Stimulated activated CD8-positive, alpha-beta memory T cell treated with anti-CD3 and anti-CD28 coated beads, Interleukin-4, amount 100 ng/mL, for 48 hours (primary cell): ENCODE results near the gene IL1A.

Source experiments
- DNase-seq: peaks from one replicate; pipeline ENCODE4 v3.0.0-alpha.2; 2020

The IL1A gene

DNA sequence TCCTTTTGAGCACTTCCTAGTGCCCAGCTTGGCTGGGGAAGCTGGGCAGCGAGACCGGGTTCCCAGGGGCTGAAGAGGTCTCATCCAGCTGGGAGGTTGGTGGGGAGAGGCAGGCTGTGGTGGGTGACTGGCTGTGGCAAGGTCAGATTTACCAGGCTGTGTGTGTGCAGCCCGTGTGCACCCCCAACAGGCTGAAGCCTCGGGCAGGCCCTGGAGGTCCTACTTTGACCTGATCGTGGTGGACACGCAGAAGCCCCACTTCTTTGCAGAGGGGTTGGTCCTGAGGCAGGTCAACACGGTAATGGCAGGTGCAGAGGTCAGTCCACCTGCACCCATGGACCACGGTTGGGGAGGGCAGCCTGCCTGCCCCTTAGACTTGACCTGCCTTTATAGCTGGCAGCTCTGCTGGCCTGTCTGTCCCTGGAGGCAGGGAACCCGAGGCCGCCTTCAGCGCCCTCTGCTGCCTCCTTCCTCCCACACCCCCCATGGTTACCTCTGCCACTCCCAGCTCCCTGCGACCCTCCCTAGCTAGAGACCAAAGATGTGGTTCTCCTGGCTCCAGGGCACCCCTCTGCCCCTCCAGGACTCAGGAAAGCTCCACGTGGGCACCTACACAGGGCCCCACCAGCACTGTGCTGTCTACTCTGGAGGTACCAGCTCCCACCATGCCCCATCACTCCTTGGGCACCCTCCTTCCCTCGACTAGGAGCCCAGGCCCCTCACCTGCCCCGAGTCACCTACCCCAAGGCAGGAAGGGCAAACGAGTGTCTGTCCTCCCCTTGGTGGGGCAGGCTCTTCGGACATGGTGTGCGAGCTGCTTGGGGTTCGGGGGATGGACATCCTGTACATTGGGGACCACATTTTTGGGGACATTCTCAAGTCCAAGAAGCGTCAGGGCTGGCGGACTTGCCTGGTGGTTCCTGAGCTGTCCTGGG lies 59.4 kb downstream of the IL1A start:
- peak; percentile 45 for DNase-seq

DNA sequence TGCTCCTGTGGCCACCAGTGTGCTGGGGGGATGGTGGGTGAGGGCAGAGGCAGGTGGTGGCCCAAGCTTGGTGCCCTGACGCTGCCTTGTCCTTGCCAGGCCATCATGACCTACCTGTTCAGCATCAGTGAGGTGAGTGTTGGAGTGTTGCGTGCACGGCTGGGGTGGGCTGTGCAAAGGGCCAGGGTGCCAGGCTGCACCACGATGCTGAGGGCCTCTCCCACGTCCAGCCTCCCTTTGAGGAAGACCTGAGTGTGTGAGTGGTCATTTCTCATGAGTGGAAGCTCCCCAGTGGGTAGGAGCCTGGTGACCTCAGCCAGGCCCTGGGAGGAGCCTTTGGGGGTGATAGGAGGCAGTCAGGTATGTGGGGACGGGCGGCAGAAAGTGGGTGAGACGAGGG lies 60.3 kb downstream of the IL1A start:
- DNase-seq, result no peak
